SK-N-SH (cell line): ENCODE measurements around the gene IL21R. TPM values are rescaled to one million over a fixed set of nuclear protein-coding genes. Genes with fewer than 3 reads are reported as not detected.

Source experiments
- CTCF ChIA-PET: fragments of 300-600, 350-600 bp; formaldehyde crosslinking; extraction: SDS; loops from one replicate; lab custom pipeline; 2021; lab: Yijun Ruan, JAX
- POLR2A ChIA-PET: fragments of 350-600 bp; sonication (Branson Sonifier 250); formaldehyde crosslinking; extraction: SDS; loops from one replicate; lab custom pipeline; 2020; ENCODE audit warnings: antibody characterized with exemption, inconsistent platforms; lab: Yijun Ruan, JAX
- DNase-seq: peaks from one replicate; pipeline ENCODE4 v3.0.0; 2012
- H2AFZ ChIP-seq: fragments of 200-600 bp; sonication (generic); 2 replicates; pipeline ENCODE4 v1.8.1; 2016; ENCODE audit warnings: antibody characterized with exemption, mild to moderate bottlenecking, low read depth
- H3F3A ChIP-seq: fragments of 200-600 bp; sonication (generic); replicated peaks from 2 replicates; pipeline ENCODE3; 2016; ENCODE audit warnings: antibody characterized with exemption, mild to moderate bottlenecking; ENCODE audit not compliant: insufficient read depth
- H3K27ac ChIP-seq, 2 experiments: fragments of 200-500 bp in 1 of 2; fragments of 200-600 bp in 1 of 2; sonication (Bioruptor generic) in 1 of 2; sonication (generic), shearing (Covaris generic) in 1 of 2; 2 replicates each; pipeline versions ENCODE4 v1.5.1 to v1.6.1; 2014 to 2016; ENCODE audit warnings: low read depth in 2 of 2, inconsistent platforms in 1 of 2, low read length in 1 of 2, mild to moderate bottlenecking in 1 of 2, mixed read lengths in 1 of 2
- H3K27me3 ChIP-seq: fragments of 200-600 bp; sonication (generic), shearing (Covaris generic); 2 replicates; pipeline ENCODE4 v1.6.1; 2016; ENCODE audit warnings: mixed run types; ENCODE audit not compliant: insufficient read depth
- H3K36me3 ChIP-seq, 2 experiments: fragments of 200-500 bp in 1 of 2; fragments of 200-600 bp in 1 of 2; sonication (Bioruptor generic) in 1 of 2; sonication (generic) in 1 of 2; replicated peaks in 1 of 2; 2 replicates each; pipeline versions ENCODE3 to v1.5.1; 2014 to 2016; ENCODE audit warnings: low read length in 1 of 2, mild to moderate bottlenecking in 1 of 2; ENCODE audit not compliant: insufficient read depth in 2 of 2, control insufficient read depth in 1 of 2
- H3K4me1 ChIP-seq, 2 experiments: fragments of 200-500 bp in 1 of 2; fragments of 200-600 bp in 1 of 2; sonication (Bioruptor generic) in 1 of 2; sonication (generic), shearing (Covaris generic) in 1 of 2; 2 replicates each; pipeline versions ENCODE4 v1.5.1 to v1.6.1; 2014 to 2016; ENCODE audit warnings: low read depth in 1 of 2, low read length in 1 of 2, mixed run types in 1 of 2; ENCODE audit not compliant: insufficient read depth in 2 of 2, control insufficient read depth in 1 of 2
- H3K4me2 ChIP-seq: fragments of 200-600 bp; sonication (generic), shearing (Covaris generic); 2 replicates; pipeline ENCODE4 v1.6.1; 2017; ENCODE audit warnings: mixed run types
- H3K4me3 ChIP-seq, 2 experiments: fragments of 200-500 bp in 1 of 2; fragments of 200-600 bp in 1 of 2; sonication (Bioruptor generic) in 1 of 2; sonication (generic), shearing (Covaris generic) in 1 of 2; 2 replicates each; pipeline versions ENCODE4 v1.5.1 to v1.8.1; 2014 to 2016; ENCODE audit warnings: low read depth in 2 of 2, inconsistent platforms in 1 of 2, low read length in 1 of 2, mild to moderate bottlenecking in 1 of 2, mixed read lengths in 1 of 2, moderate library complexity in 1 of 2
- H3K79me2 ChIP-seq: fragments of 200-600 bp; sonication (generic); 2 replicates; pipeline ENCODE4 v1.8.1; 2017; ENCODE audit warnings: mild to moderate bottlenecking; ENCODE audit not compliant: insufficient read depth
- H3K9ac ChIP-seq: fragments of 200-600 bp; sonication (generic); 2 replicates; pipeline ENCODE4 v1.6.1; 2017; ENCODE audit warnings: mixed run types
- H3K9me2 ChIP-seq: fragments of 200-600 bp; sonication (generic); 2 replicates; pipeline ENCODE4 v1.6.1; 2017; ENCODE audit warnings: mixed run types
- H3K9me3 ChIP-seq: fragments of 200-600 bp; sonication (generic); 2 replicates; pipeline ENCODE4 v1.6.1; 2017; ENCODE audit warnings: mixed run types, mild to moderate bottlenecking, moderate library complexity
- H4K20me1 ChIP-seq: fragments of 200-600 bp; sonication (generic); 2 replicates; pipeline ENCODE4 v1.6.1; 2017; ENCODE audit warnings: mild to moderate bottlenecking, mixed run types; ENCODE audit not compliant: insufficient read depth
- EZH2phosphoT487 ChIP-seq: fragments of 200-600 bp; sonication (generic); IDR thresholded peaks from 2 replicates; pipeline ENCODE4 v1.6.1; 2017; ENCODE audit warnings: low read depth, mixed run types, mild to moderate bottlenecking, antibody characterized with exemption, moderate library complexity, borderline replicate concordance
- GABPA ChIP-seq: IDR thresholded peaks from 2 replicates; pipeline ENCODE4 v1.4.0; 2012; ENCODE audit warnings: low read depth, mild to moderate bottlenecking
- GATA2 ChIP-seq: sonication (generic); formaldehyde crosslinking; IDR thresholded peaks from 2 replicates; pipeline ENCODE4 v1.5.0; 2020; ENCODE audit warnings: mild to moderate bottlenecking, missing genetic modification reagents
- MAX ChIP-seq: IDR thresholded peaks from 2 replicates; pipeline ENCODE4 v1.4.0; 2012; ENCODE audit warnings: low read depth
- MXI1 ChIP-seq: IDR thresholded peaks from 2 replicates; pipeline ENCODE4 v1.6.1; 2012; ENCODE audit warnings: mild to moderate bottlenecking, low read depth, low read length, improper control_type of control experiment
- NFIC ChIP-seq: IDR thresholded peaks from 2 replicates; pipeline ENCODE4 v1.4.0; 2012; ENCODE audit warnings: borderline replicate concordance
- RAD21 ChIP-seq: IDR thresholded peaks from 2 replicates; pipeline ENCODE4 v1.6.1; 2012; ENCODE audit warnings: mild to moderate bottlenecking, low read length
- REST ChIP-seq: IDR thresholded peaks from 2 replicates; pipeline ENCODE4 v1.6.1; 2012; ENCODE audit warnings: mild to moderate bottlenecking, low read depth, low read length, moderate library complexity
- RFX5 ChIP-seq: IDR thresholded peaks from 2 replicates; pipeline ENCODE4 v1.6.1; 2012; ENCODE audit warnings: mild to moderate bottlenecking, improper control_type of control experiment, low read length
- RXRA ChIP-seq: IDR thresholded peaks from 2 replicates; pipeline ENCODE4 v1.4.0; 2012; ENCODE audit warnings: low read depth, mild to moderate bottlenecking, borderline replicate concordance
- TAF1 ChIP-seq: IDR thresholded peaks from 2 replicates; pipeline ENCODE4 v1.6.1; 2012; ENCODE audit warnings: low read depth, mild to moderate bottlenecking, low read length, moderate library complexity, borderline replicate concordance
- TCF12 ChIP-seq: IDR thresholded peaks from 2 replicates; pipeline ENCODE4 v1.4.0; 2012
- TEAD4 ChIP-seq: IDR thresholded peaks from 2 replicates; pipeline ENCODE4 v1.4.0; 2012; ENCODE audit warnings: mild to moderate bottlenecking, borderline replicate concordance; ENCODE audit not compliant: insufficient read depth
- YY1 ChIP-seq: IDR thresholded peaks from 2 replicates; pipeline ENCODE4 v1.4.0; 2012; ENCODE audit warnings: low read depth, mild to moderate bottlenecking
- ZBTB33 ChIP-seq: IDR thresholded peaks from 2 replicates; pipeline ENCODE4 v1.4.0; 2012; ENCODE audit warnings: low read depth, borderline replicate concordance
- WGBS: methylation state at CpG from one replicate; pipeline ENCODE4 v1.1.6; 2017; ENCODE audit warnings: low lambda C conversion rate; 5-methylcytosine and 5-hydroxymethylcytosine counted together
- polyA plus RNA-seq, 3 experiments: library from polyadenylated mRNA; depleted of rRNA; stranded (reverse); fragments of >200 nt; gene quantifications; 2 replicates each; pipeline ENCODE4 v1.2.3, GENCODE V29; 2012
- TF ChIP-seq, protein P1 (sequence below): fragments of 150-350 bp; IDR thresholded peaks from 2 replicates; pipeline ENCODE4 v1.6.1; 2016; ENCODE audit warnings: mild to moderate bottlenecking, low read depth, low read length
- TF ChIP-seq, protein P2 (sequence below): IDR thresholded peaks from 2 replicates; pipeline ENCODE4; 2012
- TF ChIP-seq, protein P3 (sequence below): fragments of 200-600 bp; sonication (generic); IDR thresholded peaks from 2 replicates; pipeline ENCODE4 v1.6.1; 2017; ENCODE audit warnings: antibody characterized with exemption, mild to moderate bottlenecking, moderate library complexity

IL21R gene
- polyA plus RNA-seq, 1 of the 3 experiments (the other 2 are of a cell fraction): 0.13 TPM

DNA sequence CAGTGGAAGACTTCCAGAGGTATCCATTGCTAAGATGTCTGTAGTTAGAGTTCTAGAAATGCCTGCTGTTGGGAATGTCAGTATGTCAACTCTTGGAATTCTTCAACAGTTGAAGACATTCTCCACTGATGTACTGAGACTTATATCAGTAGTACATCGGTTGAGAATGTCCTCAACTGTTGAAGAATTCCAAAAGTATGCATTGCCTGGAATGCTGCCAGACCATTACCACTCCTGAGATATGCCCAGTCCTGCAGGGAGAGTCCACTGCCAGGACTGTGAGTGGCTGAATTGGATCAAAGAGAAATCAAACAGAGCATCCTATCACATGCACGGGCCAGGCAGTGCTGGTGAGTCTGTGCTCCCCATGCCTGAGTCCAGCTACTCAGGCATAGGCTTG lies 42.0 kb downstream of the IL21R start:
- no peaks in the 10 kb centered on the region for H3K27me3 ChIP-seq
- H3K4me3 ChIP-seq: no peak overlapping the region
- CTCF ChIA-PET: interaction anchor here (1.5 kb wide), 2 partner anchors 16 to 209 kb away, joined by 3 to 6 read pairs; no protein-coding TSS in a partner anchor
- WGBS: 0% methylated on average over 2 of the region's 2 CpGs
- H3K4me2 ChIP-seq: no peak overlapping the region
- no peaks in the 10 kb centered on the region for H3K9me2 ChIP-seq
- H3K4me1 ChIP-seq: peaks cover 0 to 5% of the 10 kb centered on the region in 2 experiments; a peak in 1 of 4 replicates
- H3K36me3 ChIP-seq: no peaks in the 10 kb centered on the region
- peaks cover 6% of the 10 kb centered on the region for H3F3A ChIP-seq
- H3K9me3 ChIP-seq: no peaks in the 10 kb centered on the region
- H3K9ac ChIP-seq: no peak overlapping the region
- H4K20me1 ChIP-seq: no peaks in the 10 kb centered on the region
- no peaks in the 10 kb centered on the region for H3K79me2 ChIP-seq
- TF ChIP-seq GATA2 (CRISPR knock-in tag) (no peak), TCF12 (peak; percentile 23; the same call in 1 of the 2 replicates), RXRA (no peak), EZH2phosphoT487 (no peak), RAD21 (no peak), RFX5 (no peak), TEAD4 (peak; percentile 37; the same call in 1 of the 2 replicates), REST (no peak), ZBTB33 (no peak), NFIC (peak; percentile 80), MAX (no peak), TAF1 (no peak), GABPA (no peak), MXI1 (no peak), YY1 (no peak)
- TF ChIP-seq, protein P1, sequence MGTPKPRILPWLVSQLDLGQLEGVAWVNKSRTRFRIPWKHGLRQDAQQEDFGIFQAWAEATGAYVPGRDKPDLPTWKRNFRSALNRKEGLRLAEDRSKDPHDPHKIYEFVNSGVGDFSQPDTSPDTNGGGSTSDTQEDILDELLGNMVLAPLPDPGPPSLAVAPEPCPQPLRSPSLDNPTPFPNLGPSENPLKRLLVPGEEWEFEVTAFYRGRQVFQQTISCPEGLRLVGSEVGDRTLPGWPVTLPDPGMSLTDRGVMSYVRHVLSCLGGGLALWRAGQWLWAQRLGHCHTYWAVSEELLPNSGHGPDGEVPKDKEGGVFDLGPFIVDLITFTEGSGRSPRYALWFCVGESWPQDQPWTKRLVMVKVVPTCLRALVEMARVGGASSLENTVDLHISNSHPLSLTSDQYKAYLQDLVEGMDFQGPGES: no peak
- TF ChIP-seq, protein P2, sequence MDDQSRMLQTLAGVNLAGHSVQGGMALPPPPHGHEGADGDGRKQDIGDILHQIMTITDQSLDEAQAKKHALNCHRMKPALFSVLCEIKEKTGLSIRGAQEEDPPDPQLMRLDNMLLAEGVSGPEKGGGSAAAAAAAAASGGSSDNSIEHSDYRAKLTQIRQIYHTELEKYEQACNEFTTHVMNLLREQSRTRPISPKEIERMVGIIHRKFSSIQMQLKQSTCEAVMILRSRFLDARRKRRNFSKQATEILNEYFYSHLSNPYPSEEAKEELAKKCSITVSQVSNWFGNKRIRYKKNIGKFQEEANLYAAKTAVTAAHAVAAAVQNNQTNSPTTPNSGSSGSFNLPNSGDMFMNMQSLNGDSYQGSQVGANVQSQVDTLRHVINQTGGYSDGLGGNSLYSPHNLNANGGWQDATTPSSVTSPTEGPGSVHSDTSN: peak; percentile 65
- TF ChIP-seq, protein P3, sequence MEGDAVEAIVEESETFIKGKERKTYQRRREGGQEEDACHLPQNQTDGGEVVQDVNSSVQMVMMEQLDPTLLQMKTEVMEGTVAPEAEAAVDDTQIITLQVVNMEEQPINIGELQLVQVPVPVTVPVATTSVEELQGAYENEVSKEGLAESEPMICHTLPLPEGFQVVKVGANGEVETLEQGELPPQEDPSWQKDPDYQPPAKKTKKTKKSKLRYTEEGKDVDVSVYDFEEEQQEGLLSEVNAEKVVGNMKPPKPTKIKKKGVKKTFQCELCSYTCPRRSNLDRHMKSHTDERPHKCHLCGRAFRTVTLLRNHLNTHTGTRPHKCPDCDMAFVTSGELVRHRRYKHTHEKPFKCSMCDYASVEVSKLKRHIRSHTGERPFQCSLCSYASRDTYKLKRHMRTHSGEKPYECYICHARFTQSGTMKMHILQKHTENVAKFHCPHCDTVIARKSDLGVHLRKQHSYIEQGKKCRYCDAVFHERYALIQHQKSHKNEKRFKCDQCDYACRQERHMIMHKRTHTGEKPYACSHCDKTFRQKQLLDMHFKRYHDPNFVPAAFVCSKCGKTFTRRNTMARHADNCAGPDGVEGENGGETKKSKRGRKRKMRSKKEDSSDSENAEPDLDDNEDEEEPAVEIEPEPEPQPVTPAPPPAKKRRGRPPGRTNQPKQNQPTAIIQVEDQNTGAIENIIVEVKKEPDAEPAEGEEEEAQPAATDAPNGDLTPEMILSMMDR: no peak
- TF ChIP-seq, all 33 proteins: peak for 4
- H2AFZ ChIP-seq: no peak overlapping the region
- no peak overlapping the region for H3K27ac ChIP-seq
- no peak for DNase-seq
- POLR2A ChIA-PET: no interaction called here
